Common myeloid progenitor, CD34-positive (primary cell): ENCODE measurements around the gene CTNNBL1.

Experiments used
- CTCF ChIA-PET: fragments of 350-600 bp; sonication (Branson Sonifier 250); formaldehyde crosslinking; loops from one replicate; lab custom pipeline; 2021; ENCODE audit warnings: antibody characterized with exemption; lab: Charles Lee
- POLR2A ChIA-PET: fragments of 350-600 bp; sonication (Branson Sonifier 250); formaldehyde crosslinking; loops from one replicate; lab custom pipeline; 2021; ENCODE audit warnings: antibody characterized with exemption; lab: Charles Lee
- DNase-seq, 3 donors: peaks; one replicate each; pipeline versions ENCODE4 v3.0.0 to v3.0.0-alpha.2; 2013
- H3K27ac ChIP-seq, 2 experiments: 1 replicate in 1 of 2; 2 replicates in 1 of 2; pipeline ENCODE4 v1.7.0; 2013; ENCODE audit warnings: inconsistent platforms in 2 of 2, low read length in 2 of 2, mild to moderate bottlenecking in 2 of 2, low read depth in 1 of 2, moderate library complexity in 1 of 2; ENCODE audit not compliant: severe bottlenecking in 2 of 2, insufficient read depth in 1 of 2, poor library complexity in 1 of 2
- H3K27me3 ChIP-seq, 5 experiments: replicated peaks in 2 of 5; 1 replicate in 3 of 5; 2 replicates in 2 of 5; pipeline versions ENCODE4 v1.6.1 to v1.7.0; 2013; ENCODE audit warnings: low read length in 4 of 5, mild to moderate bottlenecking in 2 of 5, moderate library complexity in 2 of 5, inconsistent platforms in 1 of 5; ENCODE audit not compliant: insufficient read depth in 5 of 5, control insufficient read depth in 4 of 5
- H3K36me3 ChIP-seq, 4 experiments: 1 replicate in 2 of 4; 2 replicates in 2 of 4; pipeline versions ENCODE4 v1.6.1 to v1.7.0; 2013; ENCODE audit warnings: low read length in 3 of 4, control low read depth in 1 of 4, mild to moderate bottlenecking in 1 of 4; ENCODE audit not compliant: control insufficient read depth in 4 of 4, insufficient read depth in 4 of 4
- H3K4me1 ChIP-seq, 4 experiments: 1 replicate in 3 of 4; 2 replicates in 1 of 4; pipeline versions ENCODE4 v1.6.1 to v1.7.1; 2013; ENCODE audit warnings: low read length in 3 of 4, mild to moderate bottlenecking in 3 of 4, control low read depth in 1 of 4, inconsistent platforms in 1 of 4, moderate library complexity in 1 of 4; ENCODE audit not compliant: control insufficient read depth in 4 of 4, insufficient read depth in 4 of 4; ENCODE audit errors: control extremely low read depth in 1 of 4
- H3K4me3 ChIP-seq, 7 experiments: 1 replicate in 4 of 7; 2 replicates in 3 of 7; pipeline versions ENCODE4 v1.5.1 to v1.7.0; 2013; ENCODE audit warnings: mild to moderate bottlenecking in 7 of 7, low read length in 6 of 7, moderate library complexity in 6 of 7, inconsistent platforms in 2 of 7, low read depth in 2 of 7, control low read depth in 1 of 7; ENCODE audit not compliant: insufficient read depth in 4 of 7, control insufficient read depth in 1 of 7; ENCODE audit errors: extremely low read depth in 1 of 7
- H3K9me3 ChIP-seq, 5 experiments: 1 replicate in 4 of 5; 2 replicates in 1 of 5; pipeline versions ENCODE4 v1.6.1 to v1.7.1; 2013; ENCODE audit warnings: low read length in 4 of 5, mild to moderate bottlenecking in 2 of 5, inconsistent platforms in 1 of 5, low read depth in 1 of 5, moderate library complexity in 1 of 5; ENCODE audit not compliant: control insufficient read depth in 4 of 5, insufficient read depth in 2 of 5; ENCODE audit errors: control extremely low read depth in 1 of 5
- WGBS: methylation state at CpG from one replicate; pipeline ENCODE4 v1.1.5; 2013; ENCODE audit not compliant: insufficient coverage; 5-methylcytosine and 5-hydroxymethylcytosine counted together

CTNNBL1 gene

GRCh38 chr20:37920679-37921322 is 227.0 kb downstream of the CTNNBL1 start:
- WGBS: 100% methylated on average over 1 of the region's 1 CpG
- Histone ChIP-seq H3K27ac (no peak overlapping the region), H3K9me3 (no peaks in the 10 kb centered on the region), H3K4me1 (peaks cover 0 to 6% (median 5%) of the 10 kb centered on the region in 4 experiments), H3K4me3 (no peak overlapping the region), H3K36me3 (no peaks in the 10 kb centered on the region), H3K27me3 (peaks cover 0 to 45% (median 4%) of the 10 kb centered on the region in 5 experiments)
- no peak for DNase-seq
- ChIA-PET POLR2A (no interaction called here), CTCF (no interaction called here)

- Histone ChIP-seq H3K27me3 (peaks cover 0 to 39% (median 4%) of the 10 kb centered on the region in 5 experiments), H3K36me3 (no peaks in the 10 kb centered on the region), H3K27ac (no peak overlapping the region), H3K4me1 (peaks cover 0 to 6% (median 5%) of the 10 kb centered on the region in 4 experiments), H3K4me3 (no peak overlapping the region), H3K9me3 (no peaks in the 10 kb centered on the region)
- POLR2A ChIA-PET: no interaction called here
- CTCF ChIA-PET: no interaction called here
- 94% methylated on average over 4 of the region's 6 CpGs for whole genome bisulfite sequencing
- no peak for DNase-seq
Observed at GRCh38 chr20:37921341-37921929, 227.6 kb downstream of the CTNNBL1 start.
